HG02973 (cell line): ENCODE results near the gene RASSF5.
A peak's percentile ranks its signal among the peaks of the same experiment; 100 is the strongest.
"Not testable (repeated sequence)": the region's sequence is repeated elsewhere in the genome, so short reads cannot be mapped to it uniquely, and the experiment has no call there.

Source experiments
- ATAC-seq: cut with Tn5 transposase; IDR thresholded peaks from one replicate; pipeline ENCODE4 v1.9.1; 2021; ENCODE audit warnings: moderate library complexity; ENCODE audit not compliant: unreplicated experiment

RASSF5 gene

DNA sequence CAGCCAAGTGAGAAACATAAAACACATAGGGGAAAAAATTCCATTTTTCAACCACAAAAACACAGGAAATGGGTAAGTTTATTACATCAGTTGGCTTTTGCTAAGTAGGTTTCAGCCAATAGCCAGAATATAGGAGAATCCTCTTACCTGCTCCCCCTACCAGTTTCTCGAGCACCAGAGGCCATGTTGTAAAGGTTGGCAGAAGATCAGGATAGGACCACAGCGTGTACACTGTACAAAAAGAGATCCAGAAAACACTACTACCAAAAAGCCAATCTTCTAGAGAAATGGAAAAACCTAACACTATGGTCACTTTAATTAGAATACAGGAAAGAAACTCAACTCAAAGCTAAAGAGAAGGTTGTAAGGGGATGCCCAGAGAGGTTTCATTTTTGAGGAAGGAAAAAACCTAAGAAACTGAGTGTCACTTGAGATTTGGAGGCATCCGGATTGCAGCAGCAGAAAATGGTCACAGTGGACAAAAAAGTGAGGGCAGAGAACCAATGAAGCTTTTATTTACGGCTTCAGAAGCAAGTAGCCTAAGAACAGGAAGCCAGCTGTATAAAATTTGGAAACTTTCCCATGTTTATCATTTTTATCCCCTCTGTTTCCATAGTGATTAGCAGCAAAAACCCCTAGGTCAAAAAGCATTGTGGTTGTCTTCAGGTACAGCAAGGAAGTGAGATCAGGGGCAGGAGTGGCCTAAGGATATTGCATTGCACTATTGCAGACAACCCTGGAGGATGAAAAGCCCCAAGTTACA lies 102.1 kb downstream of the RASSF5 start:
- ATAC-seq: peak; percentile 27

DNA sequence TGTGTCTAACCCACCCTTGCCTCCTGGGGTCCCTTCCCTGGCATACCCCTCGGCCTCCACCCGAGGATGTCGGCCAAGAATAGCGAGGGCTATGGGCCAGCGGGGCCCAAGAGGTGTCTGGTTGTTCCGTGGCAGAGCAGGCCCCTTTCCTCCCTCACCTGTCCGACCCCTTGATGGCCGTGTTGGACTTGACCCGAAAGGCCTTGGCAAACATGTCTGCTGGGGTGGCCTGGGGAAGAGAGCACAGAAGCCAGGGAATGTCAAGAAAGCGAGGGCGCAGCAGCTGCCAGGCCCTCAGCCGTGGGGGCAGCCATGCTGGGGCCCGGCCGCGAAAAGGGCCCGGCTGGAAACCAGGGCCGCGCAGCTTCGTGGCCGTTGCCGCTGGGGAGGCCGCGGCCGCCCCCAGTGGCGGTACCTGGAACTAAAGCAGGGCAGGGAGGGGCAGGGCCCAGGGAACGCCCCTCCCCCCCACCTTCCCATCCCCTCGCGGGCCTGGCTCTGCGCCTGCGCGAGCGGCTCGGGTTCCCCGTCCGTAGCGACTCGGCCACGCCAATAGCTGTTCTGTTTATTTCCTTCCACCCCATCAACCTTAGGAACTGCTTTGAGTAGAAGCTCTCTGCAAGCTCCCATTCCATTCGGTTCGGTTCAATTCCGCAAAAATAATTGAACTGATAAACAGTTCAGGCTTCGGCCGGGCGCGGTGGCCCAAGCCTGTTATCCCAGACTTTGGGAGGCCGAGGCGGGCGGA lies 105.0 kb downstream of the RASSF5 start, which contains the start of gene EIF2D:
EIF2D (minus strand) TSS at position 337 of the 748 bp plus-strand sequence; CDS start at position 214, 123 bp downstream.
- ATAC-seq: peak; percentile 79

DNA sequence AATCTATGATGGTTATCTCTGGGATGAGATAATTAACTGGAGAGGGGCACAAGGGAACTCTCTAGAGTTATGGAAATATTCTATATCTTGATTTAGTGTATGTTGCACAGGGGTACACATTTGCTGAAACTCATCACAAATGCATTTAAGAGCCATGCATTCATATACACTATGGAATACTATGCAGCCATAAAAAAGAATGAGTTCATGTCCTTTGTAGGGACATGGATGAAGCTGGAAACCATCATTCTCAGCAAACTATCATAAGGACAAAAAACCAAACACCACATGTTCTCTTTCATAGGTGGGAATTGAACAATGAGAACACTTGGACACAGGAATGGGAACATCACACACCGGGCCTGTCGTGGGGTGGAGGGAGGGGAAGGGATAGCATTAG lies 119.1 kb downstream of the RASSF5 start:
- not testable (repeated sequence) for ATAC-seq

DNA sequence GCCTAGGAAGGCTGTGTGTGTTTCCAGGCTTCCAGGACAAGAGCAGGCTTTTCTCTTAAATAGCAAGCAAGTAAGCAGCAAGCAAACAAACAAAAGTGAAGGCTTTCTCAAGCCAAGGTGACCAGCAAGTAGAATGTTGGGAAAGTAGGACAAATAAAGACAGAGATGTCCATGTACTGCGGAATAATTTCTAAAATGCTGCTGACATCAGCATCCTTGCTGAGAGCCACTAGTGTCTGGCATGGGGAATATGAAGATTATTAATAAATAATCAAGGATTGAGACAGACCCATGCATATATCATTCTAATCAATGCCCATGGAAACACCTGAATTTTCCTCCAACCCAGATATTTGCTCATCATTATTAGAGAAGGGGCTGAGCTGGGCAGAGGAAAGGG lies 121.6 kb downstream of the RASSF5 start:
- no peak for ATAC-seq

DNA sequence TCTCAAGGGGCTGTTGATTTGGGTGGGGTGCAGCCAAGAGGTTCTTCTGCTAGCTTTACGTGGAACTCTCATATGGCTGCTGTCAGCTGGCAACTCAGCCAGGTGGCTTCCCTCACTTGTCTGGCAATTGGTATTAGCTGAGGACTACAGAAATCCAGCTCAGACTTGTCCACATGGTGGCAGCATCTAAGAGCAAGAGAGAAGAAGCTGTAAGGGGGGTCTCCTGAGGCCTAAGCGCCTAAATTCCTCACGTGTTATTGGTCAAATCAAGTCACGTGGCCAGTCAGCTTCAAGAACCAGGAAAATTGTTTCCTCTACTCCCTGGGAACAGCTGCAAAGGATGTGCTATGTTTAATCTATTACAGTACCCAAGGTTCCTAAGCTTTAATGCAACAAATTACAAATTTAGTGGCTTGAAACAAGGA lies 123.8 kb downstream of the RASSF5 start:
- ATAC-seq: no peak

DNA sequence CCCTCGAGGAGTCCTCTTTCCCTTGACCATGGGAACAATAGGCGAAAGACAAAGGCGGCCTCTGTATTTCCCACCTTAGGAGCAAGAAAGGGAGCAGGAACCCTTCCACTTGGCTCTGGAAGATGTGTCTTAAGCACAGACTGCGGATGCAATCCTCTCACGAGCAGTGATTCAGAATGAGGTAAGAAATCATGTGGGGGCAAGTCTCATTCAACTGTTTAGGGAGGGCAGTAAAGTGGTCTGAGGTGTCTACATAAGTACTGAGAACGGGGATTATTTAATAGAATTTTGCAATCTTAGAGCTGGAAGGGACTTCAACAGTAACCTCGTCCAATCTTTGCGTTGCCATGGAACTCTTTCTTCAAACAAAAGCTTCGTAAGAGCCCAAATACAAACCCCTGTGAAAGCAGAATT lies 126.4 kb downstream of the RASSF5 start:
- ATAC-seq: no peak

DNA sequence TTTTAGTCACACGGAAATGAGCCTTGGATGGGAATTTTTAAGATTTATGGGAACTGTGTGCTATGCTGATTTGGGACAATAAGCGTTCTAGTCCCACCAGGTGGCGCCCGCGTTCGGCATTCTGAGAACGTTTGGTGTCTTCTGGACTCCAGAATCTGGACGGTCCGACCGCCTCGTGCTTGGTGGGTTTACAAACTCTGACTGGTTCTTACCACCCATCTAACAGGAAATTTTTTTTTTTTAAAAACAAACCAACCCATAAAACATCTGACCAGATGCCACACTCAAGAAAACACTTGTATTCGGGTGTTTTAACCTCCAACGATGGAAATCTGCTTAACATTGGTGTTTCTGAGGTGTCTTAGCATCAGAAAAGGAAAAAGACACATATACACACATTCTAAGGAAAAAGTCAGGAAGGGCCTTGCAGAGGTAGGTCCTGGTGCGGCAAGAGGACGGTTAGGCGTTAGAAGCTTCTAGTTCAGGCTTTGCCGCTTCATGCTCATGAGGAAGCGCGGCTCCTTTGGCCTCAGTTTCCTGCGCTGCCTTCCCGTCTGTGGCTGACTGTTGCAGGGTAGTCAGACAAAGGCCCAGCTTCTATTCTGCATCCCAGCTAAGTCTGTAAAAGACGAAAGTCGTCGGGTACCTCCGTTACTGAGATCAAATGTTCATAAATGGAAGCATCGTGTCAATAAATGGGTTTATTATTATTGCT lies 127.2 kb downstream of the RASSF5 start:
- ATAC-seq: no peak

DNA sequence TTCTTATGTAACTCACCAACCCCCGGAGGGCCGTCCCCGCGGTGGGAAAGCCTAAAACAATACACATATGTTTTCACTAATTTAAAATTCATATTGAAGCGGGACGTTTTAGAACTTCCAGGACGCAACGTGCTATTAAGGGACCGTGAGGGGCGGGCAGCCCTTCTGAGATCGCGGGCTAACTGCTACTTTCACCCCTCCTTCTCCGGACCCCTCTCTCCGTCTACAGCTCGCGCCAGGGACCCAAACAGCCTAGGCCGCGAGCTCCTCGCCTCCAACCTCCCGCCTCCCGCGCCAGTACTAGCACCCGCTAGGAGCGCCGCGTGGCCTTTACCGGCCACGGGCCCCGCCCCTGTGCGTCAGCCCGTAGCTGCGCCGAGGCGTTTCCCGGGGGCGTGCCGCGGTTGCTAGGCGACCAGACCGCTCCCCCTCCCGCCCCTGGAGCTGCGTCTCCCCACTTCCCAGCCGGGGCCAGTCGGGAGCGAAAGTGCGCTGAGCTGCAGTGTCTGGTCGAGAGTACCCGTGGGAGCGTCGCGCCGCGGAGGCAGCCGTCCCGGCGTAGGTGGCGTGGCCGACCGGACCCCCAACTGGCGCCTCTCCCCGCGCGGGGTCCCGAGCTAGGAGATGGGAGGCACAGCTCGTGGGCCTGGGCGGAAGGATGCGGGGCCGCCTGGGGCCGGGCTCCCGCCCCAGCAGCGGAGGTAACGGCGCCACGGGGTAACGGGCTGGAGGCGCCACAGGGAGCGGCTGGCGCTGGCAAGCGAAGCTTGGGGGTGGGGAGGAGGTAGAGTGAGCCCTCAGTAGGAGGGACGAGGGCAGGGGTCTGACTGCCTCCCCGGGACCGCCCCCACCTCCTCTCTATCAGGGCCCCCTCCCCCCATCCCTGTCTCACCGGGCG lies 128.0 kb downstream of the RASSF5 start, which contains the start of gene DYRK3:
DYRK3 (plus strand) TSS at position 457 of the 898 bp plus-strand sequence; CDS start at position 625, 168 bp downstream.
- ATAC-seq: peak; percentile 90

DNA sequence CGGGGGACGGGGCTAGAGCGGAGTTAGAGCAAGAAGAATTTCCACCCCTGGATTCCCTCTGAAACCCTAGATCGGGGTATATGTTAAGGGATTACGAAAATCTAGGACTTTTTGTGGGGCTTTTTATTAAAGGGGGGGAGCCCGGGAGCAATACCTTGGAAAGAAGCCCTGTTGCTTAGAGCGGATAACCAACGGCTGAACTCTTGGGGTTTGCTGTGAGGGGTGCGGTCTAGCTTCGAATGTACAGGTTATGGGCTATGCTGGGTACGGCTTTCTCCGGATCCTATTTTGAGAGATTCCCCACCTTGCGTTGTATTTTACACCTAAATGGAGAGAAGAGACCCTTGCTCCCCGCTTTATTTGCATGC lies 128.6 kb downstream of the RASSF5 start:
- no peak for ATAC-seq

DNA sequence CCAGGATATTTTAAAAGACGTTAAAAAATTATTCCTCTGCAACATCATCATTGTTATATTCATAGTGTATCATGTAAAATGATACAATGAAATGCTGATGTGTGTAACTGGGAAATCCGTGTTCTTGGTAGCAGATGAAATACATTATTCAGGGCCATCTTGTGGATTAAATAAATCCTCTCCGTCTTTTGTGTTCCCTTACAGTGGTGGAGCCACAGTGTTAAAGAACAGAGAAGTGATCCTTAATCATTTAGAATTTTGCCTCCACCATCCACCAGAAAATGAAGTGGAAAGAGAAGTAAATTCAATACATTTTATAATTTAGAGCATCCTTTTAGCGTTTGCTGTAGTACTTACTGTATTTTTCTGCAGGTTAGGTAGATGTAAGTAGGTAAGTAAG lies 129.3 kb downstream of the RASSF5 start:
- no peak for ATAC-seq

DNA sequence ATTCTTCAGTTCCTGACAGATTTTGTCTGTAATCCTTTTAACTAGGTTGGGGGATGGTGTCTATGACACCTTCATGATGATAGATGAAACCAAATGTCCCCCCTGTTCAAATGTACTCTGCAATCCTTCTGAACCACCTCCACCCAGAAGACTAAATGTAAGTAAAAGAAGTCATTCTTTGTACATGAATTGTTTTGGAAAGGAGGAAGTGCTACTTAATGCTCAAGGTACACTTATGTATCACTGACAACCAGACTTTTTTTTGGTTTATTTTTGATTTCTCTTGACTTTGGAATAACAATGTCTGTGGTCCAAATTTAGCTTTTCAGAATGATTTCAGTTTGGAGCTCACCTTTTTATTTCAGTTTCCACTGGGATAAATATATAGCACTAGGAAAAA lies 130.3 kb downstream of the RASSF5 start:
- ATAC-seq: no peak
